Measurements from ENCODE around the gene TNRC6C.
A peak's percentile ranks its signal among the peaks of the same experiment; 100 is the strongest.

TNRC6C gene

DNA sequence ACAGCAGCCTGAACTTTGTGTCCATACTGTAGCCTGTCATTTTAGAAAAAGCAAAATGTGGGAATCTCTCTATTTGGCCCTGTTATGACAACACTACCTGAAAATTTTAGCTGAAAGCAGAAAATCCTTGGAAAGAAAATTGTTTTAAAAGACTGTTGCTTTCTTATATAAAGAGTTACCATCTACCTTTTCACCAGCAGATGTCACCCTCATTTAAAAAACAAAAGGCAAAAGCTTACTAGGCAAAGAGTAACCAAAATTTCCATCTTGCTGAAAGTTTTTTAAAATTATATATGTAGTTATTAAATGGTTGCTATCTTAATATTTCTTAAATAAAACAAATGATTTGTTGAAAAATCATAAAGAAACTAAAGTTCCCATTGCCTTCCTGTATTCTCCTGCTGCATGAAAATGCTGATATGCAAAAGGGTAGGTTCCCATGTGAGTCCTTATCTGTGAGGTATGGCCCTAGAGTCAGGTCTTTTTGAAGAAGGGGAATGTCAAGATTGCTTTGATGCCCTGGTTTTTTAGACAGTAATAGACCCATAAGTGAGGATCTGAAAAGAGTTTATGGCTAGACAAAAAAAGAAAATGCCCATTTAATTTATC lies 61.0 kb downstream of the TNRC6C start:
- Histone ChIP-seq H3K27me3 (ENCODE audit: low read length) (no peaks in the 10 kb centered on the region), H4K20me1 (ENCODE audit: low read depth, low read length) (no peaks in the 10 kb centered on the region; the same call in 1 of the 2 replicates), H3K9ac (ENCODE audit: low read length) (no peak overlapping the region), H3K9me2 (replicated peaks; ENCODE audit: insufficient read depth, low read length) (no peaks in the 10 kb centered on the region), H3F3A (ENCODE audit: insufficient read depth) (no peaks in the 10 kb centered on the region), H2AFZ (ENCODE audit: low read depth, low read length, severe bottlenecking) (no peak overlapping the region), H3K79me2 (ENCODE audit: insufficient read depth, low read length) (no peaks in the 10 kb centered on the region), H3K36me3 (ENCODE audit: low read length) (no peaks in the 10 kb centered on the region), H3K27ac (ENCODE audit: low read depth, low read length) (no peak overlapping the region), H3K9me3 (ENCODE audit: insufficient read depth, low read length) (no peaks in the 10 kb centered on the region), H3K4me3 (ENCODE audit: insufficient read depth, low read length, poor library complexity, severe bottlenecking) (no peak overlapping the region), H3K4me2 (ENCODE audit: low read depth, low read length, poor library complexity, severe bottlenecking) (no peak overlapping the region)
- TF ChIP-seq, protein P1, sequence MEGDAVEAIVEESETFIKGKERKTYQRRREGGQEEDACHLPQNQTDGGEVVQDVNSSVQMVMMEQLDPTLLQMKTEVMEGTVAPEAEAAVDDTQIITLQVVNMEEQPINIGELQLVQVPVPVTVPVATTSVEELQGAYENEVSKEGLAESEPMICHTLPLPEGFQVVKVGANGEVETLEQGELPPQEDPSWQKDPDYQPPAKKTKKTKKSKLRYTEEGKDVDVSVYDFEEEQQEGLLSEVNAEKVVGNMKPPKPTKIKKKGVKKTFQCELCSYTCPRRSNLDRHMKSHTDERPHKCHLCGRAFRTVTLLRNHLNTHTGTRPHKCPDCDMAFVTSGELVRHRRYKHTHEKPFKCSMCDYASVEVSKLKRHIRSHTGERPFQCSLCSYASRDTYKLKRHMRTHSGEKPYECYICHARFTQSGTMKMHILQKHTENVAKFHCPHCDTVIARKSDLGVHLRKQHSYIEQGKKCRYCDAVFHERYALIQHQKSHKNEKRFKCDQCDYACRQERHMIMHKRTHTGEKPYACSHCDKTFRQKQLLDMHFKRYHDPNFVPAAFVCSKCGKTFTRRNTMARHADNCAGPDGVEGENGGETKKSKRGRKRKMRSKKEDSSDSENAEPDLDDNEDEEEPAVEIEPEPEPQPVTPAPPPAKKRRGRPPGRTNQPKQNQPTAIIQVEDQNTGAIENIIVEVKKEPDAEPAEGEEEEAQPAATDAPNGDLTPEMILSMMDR (IDR thresholded peaks at IDR 0.05; ENCODE audit: insufficient read depth, low read length, poor library complexity, severe bottlenecking), result peak; percentile 33
- no peak for TF ChIP-seq EZH2phosphoT487 (conservative IDR thresholded peaks at IDR 0.05; ENCODE audit: low read length)

DNA sequence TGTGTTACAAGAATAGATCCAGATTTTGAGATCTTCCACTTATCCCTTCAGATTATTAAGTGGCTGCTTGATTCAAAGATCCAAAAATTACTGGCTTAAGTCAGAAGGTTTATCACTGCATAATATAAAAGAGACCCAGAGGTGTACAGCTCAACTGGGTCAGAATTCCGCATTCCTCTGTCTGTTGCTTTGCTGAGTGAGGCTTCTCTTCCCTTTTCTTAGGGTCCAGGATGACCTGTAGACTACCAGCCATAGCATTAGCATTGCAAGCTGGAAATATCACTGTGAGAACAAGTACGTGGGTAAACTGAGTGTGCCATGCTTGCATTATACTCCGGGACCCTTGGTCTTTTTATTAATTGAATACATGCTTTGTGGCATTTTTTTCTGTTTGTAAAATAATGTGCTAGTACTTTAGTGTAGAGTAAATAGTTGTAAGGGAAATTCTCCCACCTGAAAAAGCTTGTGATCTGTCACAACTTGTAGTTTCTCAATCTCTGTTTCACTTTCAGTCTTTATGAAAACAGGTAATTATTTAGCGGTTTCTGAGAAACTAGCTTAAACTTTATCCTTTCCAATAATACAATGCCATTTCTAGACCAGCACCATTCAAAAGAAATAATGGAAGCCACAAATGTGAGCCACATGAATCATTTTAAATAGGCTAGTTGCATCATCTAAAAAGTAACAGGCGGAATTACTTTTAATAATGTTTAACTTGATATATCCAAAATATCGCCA lies 61.6 kb downstream of the TNRC6C start:
- no peaks in the 10 kb centered on the region; the same call in 1 of the 2 replicates for H4K20me1 ChIP-seq (ENCODE audit: low read depth, low read length)
- no peaks in the 10 kb centered on the region for H3K9me2 ChIP-seq (replicated peaks; ENCODE audit: insufficient read depth, low read length)
- no peak overlapping the region for H2AFZ ChIP-seq (ENCODE audit: low read depth, low read length, severe bottlenecking)
- no peaks in the 10 kb centered on the region for H3K27me3 ChIP-seq (ENCODE audit: low read length)
- no peak overlapping the region for H3K27ac ChIP-seq (ENCODE audit: low read depth, low read length)
- no peaks in the 10 kb centered on the region for H3F3A ChIP-seq (ENCODE audit: insufficient read depth)
- no peaks in the 10 kb centered on the region for H3K79me2 ChIP-seq (ENCODE audit: insufficient read depth, low read length)
- H3K9ac ChIP-seq (ENCODE audit: low read length), result no peak overlapping the region
- H3K4me3 ChIP-seq (ENCODE audit: insufficient read depth, low read length, poor library complexity, severe bottlenecking), result no peak overlapping the region
- no peak overlapping the region for H3K4me2 ChIP-seq (ENCODE audit: low read depth, low read length, poor library complexity, severe bottlenecking)
- no peak for TF ChIP-seq EZH2phosphoT487 (conservative IDR thresholded peaks at IDR 0.05; ENCODE audit: low read length)
- TF ChIP-seq, protein P1 (IDR thresholded peaks at IDR 0.05; ENCODE audit: insufficient read depth, low read length, poor library complexity, severe bottlenecking), result no peak
- H3K36me3 ChIP-seq (ENCODE audit: low read length), result no peaks in the 10 kb centered on the region
- no peaks in the 10 kb centered on the region for H3K9me3 ChIP-seq (ENCODE audit: insufficient read depth, low read length)

DNA sequence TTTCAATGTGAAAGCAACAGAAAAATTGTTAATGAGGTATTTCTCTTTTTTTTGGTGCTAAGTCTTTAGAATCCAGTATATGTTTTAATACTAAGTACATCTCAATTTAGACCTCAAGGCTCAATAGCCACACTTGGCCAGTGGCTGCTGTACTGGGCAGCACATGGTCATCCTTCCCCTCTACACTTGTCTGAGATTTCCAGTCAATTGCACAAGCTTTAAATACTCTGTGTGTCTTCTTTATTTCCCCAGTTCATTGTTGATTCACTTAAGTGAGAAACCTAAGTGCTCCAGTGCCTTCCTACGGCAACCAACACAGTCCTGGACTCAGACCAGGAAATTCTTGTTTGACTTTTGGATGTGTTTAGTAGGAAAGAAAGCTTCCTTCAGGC lies 62.2 kb downstream of the TNRC6C start:
- TF ChIP-seq, protein P1 (IDR thresholded peaks at IDR 0.05; ENCODE audit: insufficient read depth, low read length, poor library complexity, severe bottlenecking), result no peak
- TF ChIP-seq EZH2phosphoT487 (conservative IDR thresholded peaks at IDR 0.05; ENCODE audit: low read length), result no peak
- Histone ChIP-seq H3K4me2 (ENCODE audit: low read depth, low read length, poor library complexity, severe bottlenecking) (no peak overlapping the region), H3K4me3 (ENCODE audit: insufficient read depth, low read length, poor library complexity, severe bottlenecking) (no peak overlapping the region), H3K9me3 (ENCODE audit: insufficient read depth, low read length) (no peaks in the 10 kb centered on the region), H3K79me2 (ENCODE audit: insufficient read depth, low read length) (no peaks in the 10 kb centered on the region), H4K20me1 (ENCODE audit: low read depth, low read length) (no peaks in the 10 kb centered on the region; the same call in 1 of the 2 replicates), H3K9ac (ENCODE audit: low read length) (no peak overlapping the region), H3K27me3 (ENCODE audit: low read length) (no peaks in the 10 kb centered on the region), H3K27ac (ENCODE audit: low read depth, low read length) (no peak overlapping the region), H3F3A (ENCODE audit: insufficient read depth) (no peaks in the 10 kb centered on the region), H3K9me2 (replicated peaks; ENCODE audit: insufficient read depth, low read length) (no peaks in the 10 kb centered on the region), H2AFZ (ENCODE audit: low read depth, low read length, severe bottlenecking) (no peak overlapping the region), H3K36me3 (ENCODE audit: low read length) (no peaks in the 10 kb centered on the region)

All from SU-DHL-6 (cell line).